Gastrocnemius medialis (tissue), 4 donors: ENCODE results near the gene ACVR1C.

Source experiments
- POLR2A ChIP-seq, 2 donors: fragments of 450-650 bp; IDR thresholded peaks; one replicate each; pipeline ENCODE4 v1.6.1; 2017; ENCODE audit warnings: antibody characterized with exemption in 2 of 2, mild to moderate bottlenecking in 2 of 2, moderate library complexity in 2 of 2
- TF ChIP-seq, protein P1 (sequence below), 5 experiments: fragments of 450-650 bp in 3 of 5; fragments of 200-600 bp in 2 of 5; sonication (generic) in 2 of 5; IDR thresholded peaks in 4 of 5; conservative IDR thresholded peaks in 1 of 5; 1 replicate in 4 of 5; 2 replicates in 1 of 5; pipeline ENCODE4 v1.5.1; 2016 to 2019; ENCODE audit warnings: antibody characterized with exemption in 5 of 5, mild to moderate bottlenecking in 3 of 5, moderate library complexity in 3 of 5

GRCh38 chr2:157627594-157628476 lies 829 bp downstream of the ACVR1C start:
- TF ChIP-seq, protein P1, sequence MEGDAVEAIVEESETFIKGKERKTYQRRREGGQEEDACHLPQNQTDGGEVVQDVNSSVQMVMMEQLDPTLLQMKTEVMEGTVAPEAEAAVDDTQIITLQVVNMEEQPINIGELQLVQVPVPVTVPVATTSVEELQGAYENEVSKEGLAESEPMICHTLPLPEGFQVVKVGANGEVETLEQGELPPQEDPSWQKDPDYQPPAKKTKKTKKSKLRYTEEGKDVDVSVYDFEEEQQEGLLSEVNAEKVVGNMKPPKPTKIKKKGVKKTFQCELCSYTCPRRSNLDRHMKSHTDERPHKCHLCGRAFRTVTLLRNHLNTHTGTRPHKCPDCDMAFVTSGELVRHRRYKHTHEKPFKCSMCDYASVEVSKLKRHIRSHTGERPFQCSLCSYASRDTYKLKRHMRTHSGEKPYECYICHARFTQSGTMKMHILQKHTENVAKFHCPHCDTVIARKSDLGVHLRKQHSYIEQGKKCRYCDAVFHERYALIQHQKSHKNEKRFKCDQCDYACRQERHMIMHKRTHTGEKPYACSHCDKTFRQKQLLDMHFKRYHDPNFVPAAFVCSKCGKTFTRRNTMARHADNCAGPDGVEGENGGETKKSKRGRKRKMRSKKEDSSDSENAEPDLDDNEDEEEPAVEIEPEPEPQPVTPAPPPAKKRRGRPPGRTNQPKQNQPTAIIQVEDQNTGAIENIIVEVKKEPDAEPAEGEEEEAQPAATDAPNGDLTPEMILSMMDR (IDR thresholded peaks at IDR 0.05 in 4 of 5, conservative IDR thresholded peaks at IDR 0.05 in 1 of 5), result no peak
- TF ChIP-seq POLR2A (IDR thresholded peaks at IDR 0.05), result no peak
